HG03139 (cell line): Measurements from ENCODE around the gene DEAF1.
"Not testable (repeated sequence)": the region's sequence is repeated elsewhere in the genome, so short reads cannot be mapped to it uniquely, and the experiment has no call there.

Source experiments
- ATAC-seq: cut with Tn5 transposase; IDR thresholded peaks from one replicate; pipeline ENCODE4 v1.9.1; 2021; ENCODE audit not compliant: unreplicated experiment

The DEAF1 gene

DNA sequence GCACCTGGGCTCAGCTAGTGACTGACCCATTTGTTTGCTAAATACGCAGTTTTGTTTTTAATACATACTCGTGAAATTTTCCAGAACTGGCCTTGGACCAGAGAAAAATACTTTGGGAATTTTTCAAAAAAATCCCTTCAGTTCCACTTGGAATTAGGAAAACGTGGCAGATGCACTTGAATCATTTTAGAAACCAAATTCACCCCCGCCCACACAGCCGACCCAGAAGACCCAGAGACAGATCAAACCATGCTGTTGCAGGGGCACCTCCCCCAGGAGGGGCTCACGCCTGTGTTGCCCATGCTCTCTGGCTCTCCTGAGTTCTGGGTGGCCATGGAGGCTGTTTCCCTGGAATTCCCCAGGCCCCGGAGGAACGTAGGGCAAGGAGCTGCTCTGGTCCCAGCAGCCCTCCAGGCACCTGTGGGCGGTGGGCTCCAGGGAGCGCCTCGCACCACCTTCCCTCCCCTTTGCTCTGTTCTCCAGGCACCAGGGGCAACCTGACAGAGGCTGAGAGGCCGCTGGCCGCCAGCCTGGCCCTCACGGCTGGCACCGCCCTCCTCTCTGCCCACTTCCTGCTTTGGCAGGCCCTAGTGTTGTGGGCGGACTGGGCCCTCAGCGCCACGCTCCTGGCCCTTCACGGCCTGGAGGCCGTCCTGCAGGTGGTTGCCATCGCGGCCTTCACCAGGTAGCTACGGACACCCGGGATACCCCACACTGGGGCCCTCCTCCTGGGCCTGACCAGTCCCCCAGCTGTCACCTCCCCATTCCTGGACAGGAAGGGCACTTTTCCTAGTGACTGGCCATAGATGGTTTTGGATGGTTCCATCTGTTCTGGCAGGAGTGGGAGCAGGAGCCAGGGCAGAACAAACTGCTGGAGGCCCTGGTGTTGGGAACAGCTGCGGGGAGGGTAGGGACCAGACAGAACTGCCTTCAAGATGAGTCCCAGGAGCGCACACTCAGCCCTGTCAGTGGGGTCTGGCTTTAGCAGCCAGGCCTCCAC lies 7.7 kb upstream of the DEAF1 start:
- ATAC-seq: no peak

DNA sequence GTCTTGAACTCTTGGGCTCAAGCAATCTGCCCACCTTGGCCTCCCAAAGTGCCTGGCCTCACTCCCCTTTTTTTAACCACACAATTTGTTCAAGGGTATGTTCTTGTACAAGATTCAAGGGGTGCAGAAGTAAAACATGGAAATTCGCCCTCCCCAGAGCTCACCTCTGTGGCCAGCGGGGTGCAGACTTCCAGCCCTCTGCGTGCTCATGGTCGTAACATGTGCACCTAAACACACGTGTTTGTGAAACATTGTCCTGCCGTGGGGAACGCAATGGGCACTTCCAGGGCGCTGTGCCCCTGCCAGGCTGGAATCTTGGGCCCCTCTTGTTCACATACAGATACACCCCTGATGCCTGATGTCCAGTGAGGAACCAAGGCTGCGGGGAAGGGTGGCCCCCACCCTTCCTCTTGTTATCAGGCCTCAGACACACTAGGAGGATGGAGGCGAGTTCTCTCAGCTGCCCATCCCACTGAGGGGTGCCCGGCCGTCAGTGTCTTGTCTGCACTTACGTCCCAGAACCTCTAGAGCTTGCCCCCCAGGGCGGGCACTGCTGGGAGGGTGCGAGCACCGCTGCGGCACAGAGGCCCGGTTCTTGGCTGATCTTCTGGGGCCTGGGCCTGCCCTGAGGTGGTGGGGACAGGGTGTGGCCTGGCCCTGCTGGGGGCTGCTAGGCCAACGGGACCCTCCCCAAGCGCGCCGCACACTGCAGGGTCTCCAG lies 6.9 kb upstream of the DEAF1 start:
- ATAC-seq: no peak

DNA sequence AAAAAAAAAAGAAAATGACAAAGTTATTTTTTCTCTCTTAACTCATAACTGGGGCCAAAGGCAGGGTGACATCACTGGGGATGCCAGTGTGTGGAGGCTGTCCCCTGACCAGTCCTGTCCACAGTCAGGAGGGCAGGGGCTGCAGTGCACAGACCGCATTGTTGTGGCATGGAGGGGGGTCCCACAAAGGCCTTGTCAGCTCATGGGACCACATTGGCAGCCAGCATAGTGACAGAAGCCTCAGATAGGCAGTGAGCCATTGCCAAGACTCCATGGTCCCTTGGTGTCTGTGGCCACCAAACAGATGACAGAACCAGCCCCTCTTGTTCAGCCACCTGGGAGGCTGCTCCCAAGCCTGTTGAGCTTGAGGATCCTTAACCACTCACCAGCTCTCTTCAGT lies 4.7 kb upstream of the DEAF1 start:
- no peak for ATAC-seq

DNA sequence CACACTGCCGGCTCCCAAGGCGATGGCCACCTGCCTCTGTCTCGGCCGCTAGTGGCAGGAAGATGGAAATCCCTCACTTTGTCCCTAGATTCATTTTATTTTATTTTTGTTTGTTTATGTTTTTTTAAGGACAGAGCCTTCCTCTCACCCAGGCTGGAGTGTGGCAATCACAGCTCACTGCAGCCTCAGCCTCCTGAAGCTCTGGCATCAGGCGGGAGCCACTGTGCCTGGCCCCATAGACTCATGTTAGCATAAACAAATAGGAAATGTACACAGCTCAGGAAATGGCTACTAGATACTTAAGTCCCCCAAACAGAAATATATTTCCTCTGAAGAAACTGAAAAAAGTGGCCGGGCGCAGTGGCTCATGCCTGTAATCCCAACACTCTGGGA lies 4.1 kb upstream of the DEAF1 start:
- no peak for ATAC-seq

DNA sequence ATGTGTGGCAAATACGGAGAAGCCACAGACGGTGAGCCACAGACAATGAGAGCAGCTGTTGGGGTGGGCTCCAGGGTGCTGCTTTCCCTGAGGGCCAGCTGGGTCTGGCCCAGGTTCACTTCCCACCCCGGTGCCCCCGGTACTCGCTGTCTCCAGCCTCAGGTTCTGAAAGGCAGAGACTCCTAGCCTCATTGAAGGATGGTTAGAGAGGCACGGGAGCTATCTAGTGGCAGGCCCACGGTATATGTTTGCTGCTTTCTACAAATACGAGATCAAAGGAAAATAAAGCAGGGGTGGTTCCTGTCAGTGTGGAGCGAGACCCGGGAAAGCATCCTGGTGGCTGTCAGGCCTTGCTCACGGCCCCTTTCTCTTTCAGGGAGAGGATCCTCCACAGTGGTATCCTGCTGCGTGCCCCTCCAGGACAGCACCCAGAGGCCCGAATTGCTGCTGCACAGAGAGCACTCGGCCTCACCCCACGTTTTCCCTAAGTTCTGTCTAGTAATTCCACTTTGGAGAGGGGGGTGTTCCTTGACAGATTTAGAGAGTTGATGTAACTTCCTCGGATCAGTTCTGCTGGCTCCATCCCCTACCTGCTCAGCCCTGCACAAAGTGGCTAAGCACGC lies 3.6 kb upstream of the DEAF1 start:
- ATAC-seq: no peak

DNA sequence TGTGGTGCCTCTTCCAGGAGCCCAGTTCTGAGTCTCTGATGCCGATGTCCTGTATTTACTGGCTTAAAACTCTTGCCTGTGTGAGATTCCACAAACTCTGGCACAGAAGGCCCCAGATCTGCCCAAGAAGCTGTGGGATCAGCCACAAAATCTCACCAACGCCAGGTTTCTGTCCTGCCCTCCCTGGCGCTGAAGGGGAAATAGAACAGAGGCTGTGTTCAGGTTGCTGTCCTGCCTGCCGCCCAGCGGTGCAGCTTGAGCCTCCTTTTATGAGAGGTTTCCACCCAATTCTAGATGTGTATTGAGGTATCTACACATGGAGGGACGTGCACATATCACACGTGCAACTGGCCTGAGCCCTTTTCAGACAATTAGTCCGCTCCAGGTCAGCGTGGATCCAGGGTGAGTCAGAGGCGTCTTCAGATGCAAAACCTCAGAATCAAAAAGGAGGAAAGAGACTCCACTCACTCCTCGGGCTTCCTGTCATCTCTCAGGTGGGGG lies 2.8 kb upstream of the DEAF1 start:
- no peak for ATAC-seq

DNA sequence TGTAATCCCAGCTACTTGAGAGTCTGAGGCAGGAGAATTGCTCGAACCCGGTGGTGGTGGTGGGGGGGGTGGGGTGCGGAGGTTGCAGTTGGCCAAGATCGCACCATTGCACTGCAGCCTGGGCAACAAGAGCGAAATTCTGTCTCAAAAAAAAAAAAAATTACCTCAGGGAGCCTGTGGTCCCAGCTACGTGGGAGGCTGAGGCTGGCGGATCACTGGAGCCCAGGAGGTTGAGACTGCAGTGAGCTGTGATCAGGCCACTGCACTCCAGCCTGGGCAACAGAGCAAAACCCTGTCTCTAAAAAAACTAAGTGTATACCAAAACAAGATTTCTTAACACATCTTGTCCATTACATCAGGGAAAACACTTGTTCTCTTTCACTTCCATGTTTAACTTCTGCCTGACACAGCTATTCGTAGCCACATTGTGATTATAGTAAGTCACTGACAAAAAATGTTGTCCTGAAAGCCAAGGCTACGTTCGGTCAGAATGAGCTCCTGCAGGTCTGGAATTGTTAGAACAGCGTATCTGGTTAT lies 2.0 kb upstream of the DEAF1 start:
- ATAC-seq: no peak

DNA sequence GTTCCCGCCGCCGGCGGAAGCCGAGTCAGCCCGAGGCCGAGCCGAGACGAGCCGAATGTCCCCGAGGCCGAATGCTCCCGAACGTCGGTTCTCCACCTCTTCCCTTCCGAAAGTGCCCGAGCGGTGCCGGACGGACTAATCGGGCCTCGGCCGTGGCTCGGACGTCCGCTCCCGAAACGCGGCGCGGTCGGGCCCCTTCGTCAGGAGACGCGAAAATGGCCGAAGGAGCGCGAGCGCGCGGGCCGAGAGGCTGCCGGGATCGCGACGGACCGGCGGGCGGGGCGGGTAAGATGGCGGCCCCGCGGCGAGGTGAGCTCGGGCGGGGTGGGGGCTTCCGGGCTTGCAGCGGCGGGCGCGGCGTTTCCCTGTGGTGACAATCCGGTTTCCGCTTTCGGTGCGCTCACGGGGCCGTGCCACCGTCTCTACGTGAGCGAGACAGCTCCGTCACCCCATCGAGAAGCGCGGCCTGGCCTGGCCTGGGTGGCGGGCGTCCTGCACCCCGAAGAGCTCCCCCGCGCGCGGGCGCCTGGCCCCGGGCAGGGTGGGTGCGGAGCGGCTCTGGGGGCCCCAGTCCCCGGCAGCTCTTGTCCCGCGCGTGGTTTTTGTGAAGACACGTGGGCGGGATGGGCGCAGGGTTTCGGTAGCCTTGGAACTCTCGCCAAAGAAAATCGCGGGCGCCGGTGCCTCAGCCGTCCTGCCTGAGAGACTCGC lies 671 bp upstream of the DEAF1 start, which contains the start of gene TMEM80:
TSS of gene TMEM80 (plus strand) at position 279 of the 711 bp plus-strand sequence. CDS start at position 291, 12 bp downstream.
- ATAC-seq: peak; percentile 59

DNA sequence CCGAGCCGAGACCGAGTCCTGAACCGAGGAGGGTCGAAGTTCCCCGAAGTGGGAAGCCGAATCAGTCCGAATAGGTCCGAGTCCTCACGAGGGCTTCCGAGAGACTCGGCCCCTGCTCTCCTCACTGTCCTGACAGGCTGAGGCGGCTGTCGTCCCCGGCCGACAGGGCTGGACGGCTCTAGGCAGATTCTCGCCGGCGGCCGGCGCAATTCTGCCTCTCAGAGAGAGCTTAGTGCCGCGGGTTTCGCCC lies 191 bp upstream of the DEAF1 start:
- no peak for ATAC-seq

DNA sequence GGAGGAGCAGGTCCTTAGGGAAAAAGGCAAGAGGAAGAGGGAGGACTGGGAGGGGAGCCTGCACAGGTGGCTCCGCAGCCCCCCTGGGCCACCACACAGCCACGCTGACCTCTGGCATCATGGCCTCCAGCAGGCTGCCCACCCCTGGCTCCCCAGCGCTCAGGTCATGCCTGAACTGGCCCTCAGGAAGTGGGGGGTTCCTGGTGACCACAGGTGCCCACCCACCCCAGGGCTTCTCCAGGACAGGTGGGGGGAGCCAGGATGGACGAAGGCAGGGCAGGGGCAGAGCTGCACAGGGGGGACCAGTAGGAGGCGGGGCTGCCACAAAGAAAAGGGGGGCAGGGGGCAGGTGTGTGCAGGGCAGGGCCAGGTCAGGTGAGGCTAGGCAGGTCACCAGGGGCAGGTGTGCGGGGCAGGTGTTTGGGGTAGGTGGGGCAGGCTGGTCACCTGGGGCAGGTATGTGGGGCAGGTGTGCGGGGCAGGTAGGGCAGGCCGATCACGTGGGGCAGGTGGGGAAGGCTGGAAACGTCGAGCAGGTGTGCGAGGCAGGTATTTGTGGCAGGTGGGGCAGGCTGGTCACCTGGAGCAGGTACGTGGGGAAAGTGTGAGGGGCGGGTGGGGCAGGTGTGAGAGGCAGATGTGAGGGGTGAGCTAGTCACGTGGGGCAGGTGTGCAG lies 997 bp downstream of the DEAF1 start:
- no peak for ATAC-seq

DNA sequence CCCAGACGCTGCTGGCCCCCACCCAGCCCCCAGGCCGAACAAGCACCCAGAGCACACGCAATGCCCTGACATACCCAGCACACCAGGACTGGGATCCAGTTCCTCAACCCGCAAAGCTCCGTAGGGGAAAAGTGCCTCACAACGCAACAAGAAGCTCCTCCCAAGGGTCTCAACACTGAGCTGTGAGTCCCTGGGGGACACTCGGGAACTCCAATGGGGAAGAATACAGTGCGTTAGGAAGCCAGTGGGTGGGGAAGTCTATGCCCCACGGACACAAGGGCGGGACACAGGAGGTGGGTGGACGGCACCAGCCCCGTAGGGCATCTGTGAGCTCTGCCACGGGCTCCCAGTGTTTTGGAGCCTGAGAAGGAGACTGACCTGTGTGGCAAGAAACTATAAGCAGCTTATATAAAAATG lies 1.6 kb downstream of the DEAF1 start:
- ATAC-seq: no peak

DNA sequence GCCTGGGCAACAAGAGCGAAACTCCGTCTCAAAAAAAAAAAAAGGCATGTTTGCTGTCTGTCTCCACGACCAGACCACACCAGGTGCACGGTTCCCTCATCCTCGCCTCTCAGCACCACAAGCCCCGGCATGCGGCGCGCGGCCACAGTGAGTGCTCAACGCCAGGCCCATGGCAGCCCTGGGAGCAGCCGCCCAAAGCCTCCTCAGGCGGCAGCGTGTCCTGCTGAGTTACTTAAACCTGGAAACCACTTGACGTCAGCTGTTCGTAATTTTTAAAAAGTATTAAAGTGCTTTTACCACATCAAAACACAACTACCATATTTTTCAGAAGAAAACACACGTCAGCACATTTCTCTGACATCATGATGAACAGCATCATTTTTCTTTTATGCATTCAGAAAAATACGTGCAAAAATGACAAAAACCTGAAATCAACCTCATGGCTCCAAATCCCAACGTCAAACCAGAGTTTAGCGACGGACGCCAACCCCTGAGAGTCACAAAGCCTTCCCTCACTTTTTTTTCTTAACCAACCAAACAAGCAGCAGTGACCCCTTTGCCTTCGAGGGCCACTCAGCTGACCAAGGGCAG lies 2.1 kb downstream of the DEAF1 start:
- no peak for ATAC-seq

DNA sequence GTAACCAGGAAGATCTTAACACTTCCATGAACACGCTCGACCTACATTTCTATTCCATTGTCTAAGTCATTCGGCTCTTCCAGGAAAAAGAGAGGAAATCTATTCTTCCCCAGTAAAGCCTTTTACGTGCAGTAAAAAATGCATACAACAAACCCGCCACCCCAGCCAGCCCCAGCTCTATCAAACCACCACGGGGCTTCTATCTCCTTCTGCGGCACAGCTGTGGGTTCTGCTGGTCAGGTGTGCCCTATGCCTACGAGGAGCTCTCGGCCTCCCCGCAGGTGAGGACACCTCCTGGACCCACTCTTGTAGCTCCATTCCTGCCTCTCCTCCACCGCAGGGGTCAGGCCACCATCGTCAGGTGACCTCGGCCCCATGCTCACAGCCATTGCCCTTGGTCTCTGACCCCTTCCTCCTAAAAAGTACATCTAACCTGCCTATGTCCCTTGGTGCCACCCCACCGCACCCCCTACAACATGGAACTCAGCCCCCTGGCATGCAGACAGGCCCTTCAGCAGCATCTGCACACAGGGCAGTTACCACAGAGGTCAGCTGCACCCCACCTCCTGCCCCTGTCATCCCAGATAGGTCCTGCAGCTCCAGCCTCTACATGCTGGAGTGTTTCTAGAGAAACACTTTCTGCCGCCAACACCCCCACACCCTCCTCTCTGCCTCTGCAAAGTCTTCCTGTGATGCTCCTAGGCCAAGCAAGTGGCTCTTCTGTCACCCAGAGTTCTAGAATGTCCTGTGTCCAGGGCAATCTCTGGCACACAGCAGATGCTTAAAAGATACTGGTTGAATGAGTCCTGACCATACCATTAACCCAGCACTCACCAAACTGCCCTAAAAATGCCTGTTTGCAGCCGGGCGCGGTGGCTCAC lies 3.1 kb downstream of the DEAF1 start:
- no peak for ATAC-seq

DNA sequence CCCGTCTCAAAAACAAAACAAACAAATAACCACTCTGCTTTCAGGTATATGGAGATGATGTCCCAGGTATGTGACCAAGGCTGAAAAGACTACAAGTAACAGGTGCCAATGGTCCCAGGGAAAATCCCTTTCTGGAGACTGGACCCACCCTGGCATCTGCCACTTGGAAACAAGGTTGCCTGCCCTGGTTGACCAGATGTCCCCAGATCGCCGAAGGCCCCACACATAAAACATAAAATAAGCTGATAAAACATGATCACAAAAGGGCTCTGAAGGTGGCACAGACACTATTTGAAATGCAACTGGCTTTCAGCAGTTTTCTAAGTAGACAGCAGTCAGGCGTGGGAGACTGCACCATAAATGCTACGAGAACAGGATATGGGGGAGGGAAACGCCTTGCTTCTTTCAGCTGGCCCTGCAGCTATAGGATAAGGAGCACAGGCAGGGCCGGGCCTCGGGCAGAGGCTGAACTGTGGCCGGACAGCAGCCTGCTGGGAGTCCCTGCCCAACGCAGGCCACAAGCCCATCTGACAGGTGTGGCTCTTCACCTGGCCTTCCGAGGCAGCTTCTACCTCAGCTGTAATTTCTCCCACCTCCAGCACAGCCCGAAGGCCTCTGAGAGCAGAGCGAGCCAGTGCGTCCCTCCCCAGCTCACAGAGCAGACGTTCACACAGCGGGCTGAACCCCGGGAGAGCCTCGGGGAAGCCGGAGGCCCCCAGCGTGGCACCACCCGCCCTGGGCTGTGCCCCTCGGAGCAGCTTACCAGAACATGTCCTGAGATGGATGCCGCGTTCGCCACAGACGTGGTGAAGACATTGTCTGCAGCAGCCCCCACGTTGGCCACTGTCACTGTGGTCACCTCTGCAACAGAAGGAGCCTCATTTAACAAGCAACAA lies 4.0 kb downstream of the DEAF1 start:
- no peak for ATAC-seq

DNA sequence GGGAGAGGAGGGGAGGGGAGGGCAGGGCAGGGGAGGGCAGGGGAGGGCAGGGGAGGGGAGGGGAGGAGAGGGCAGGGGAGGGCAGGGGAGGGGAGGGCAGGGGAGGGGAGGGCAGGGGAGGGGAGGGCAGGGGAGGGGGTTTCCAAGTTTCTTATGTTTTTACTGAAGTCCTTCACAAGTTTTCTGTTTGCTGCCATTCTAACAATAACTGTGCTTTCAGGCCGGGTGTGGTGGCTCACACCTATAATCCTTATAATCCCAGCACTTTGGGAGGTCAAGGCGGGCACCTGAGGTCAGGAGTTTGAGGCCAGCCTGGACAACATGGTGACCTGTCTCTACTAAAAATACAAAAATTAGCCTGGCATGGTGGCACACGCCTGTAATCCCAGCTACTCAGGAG lies 4.8 kb downstream of the DEAF1 start:
- not testable (repeated sequence) for ATAC-seq

DNA sequence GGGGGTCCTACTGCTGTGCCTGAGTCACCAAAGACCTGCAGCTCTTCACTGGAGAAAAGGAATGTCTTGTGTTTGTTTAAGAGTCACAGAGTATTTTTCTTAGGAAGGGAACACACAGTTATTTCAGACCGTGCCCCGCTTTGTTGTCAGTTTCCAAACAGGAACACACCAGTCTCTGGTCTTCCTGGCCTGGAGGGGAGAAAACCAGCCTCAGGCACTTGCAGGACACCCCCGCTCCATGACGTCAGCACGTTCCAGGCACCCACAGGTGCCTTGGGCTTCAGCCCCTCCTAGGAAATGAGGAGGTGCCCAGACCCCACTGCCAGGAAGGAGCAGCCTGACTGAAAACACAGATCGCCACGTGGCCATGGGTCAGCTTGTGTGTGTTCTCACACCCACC lies 5.4 kb downstream of the DEAF1 start:
- ATAC-seq: no peak

DNA sequence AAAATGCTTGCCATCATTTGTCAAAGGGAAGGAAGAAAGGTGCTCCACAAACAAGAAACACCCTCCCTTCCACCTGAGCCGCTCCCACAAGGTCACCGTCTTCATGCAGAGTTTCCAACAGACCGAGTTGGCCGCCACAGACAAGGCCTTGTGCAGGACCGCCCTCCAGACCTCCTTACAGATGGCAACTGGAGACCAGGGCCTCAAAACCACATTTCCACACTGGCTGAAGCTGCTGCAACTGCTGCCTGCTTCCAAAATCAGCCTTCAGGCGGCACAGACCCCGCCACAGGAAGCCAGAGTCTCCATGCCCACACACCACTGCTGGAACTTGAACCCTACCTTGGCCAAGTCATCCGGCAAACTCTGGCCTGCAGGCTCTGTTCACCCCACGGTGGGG lies 6.3 kb downstream of the DEAF1 start:
- no peak for ATAC-seq

DNA sequence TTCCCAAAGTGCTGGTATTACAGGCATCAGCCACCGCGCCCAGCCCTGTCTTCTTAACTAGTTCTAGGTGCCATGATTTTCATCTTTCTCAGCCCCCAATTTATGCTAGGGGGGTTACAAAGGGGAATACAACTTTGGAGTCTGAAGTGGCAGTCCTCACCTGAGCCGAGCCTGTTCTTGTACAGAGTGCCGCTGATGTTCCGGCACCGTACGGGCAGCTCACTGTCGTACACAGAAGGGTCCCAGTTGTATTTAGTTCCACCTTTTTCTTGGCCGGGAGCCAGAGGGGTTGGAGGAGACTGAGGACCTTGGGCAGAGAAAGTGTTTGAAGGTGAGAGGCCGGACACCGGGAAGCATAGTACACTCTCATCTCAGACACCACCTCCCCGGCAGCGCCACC lies 7.3 kb downstream of the DEAF1 start:
- no peak for ATAC-seq
